HepG2 (cell line): ENCODE data around the gene GNAI2. TPM values are rescaled to one million over a fixed set of nuclear protein-coding genes. Genes with fewer than 3 reads are reported as not detected.
A peak's percentile ranks its signal among the peaks of the same experiment; 100 is the strongest.

Experiments
- AGO2 ChIP-seq: fragments of 200-400 bp; formaldehyde crosslinking; optimal IDR thresholded peaks from 2 replicates; pipeline ENCODE3; 2017; ENCODE audit warnings: mild to moderate bottlenecking, low read depth, low read length, moderate library complexity
- JARID2 ChIP-seq: sonication (generic); formaldehyde crosslinking; IDR thresholded peaks from 2 replicates; pipeline ENCODE4 v1.8.1; 2023; ENCODE audit warnings: missing genetic modification reagents, inconsistent platforms; ENCODE audit not compliant: insufficient replicate concordance
- JDP2 ChIP-seq: sonication (generic); formaldehyde crosslinking; IDR thresholded peaks from 2 replicates; pipeline ENCODE4 v1.8.1; 2022; ENCODE audit warnings: missing genetic modification reagents, borderline replicate concordance
- KDM5A ChIP-seq: fragments of 200-600 bp; sonication (generic); IDR thresholded peaks from 2 replicates; pipeline ENCODE4 v1.7.0; 2018; ENCODE audit warnings: antibody characterized with exemption, mild to moderate bottlenecking, low read length, borderline replicate concordance
- MEF2D ChIP-seq: sonication (generic); formaldehyde crosslinking; IDR thresholded peaks from 2 replicates; pipeline ENCODE4 v1.5.1; 2020; ENCODE audit warnings: mild to moderate bottlenecking, missing genetic modification reagents
- PAF1 ChIP-seq: IDR thresholded peaks from 2 replicates; pipeline ENCODE4 v1.6.1; 2016; ENCODE audit warnings: missing genetic modification reagents, missing compliant biosample characterization
- PHB2 ChIP-seq: fragments of 450-650 bp; IDR thresholded peaks from 2 replicates; pipeline ENCODE4 v1.6.1; 2018; ENCODE audit not compliant: partially characterized antibody
- POLR2A ChIP-seq, 2 experiments: IDR thresholded peaks; 2 replicates each; pipeline ENCODE4 v1.6.1; 2011; ENCODE audit warnings: low read depth in 2 of 2, low read length in 2 of 2, mild to moderate bottlenecking in 1 of 2, moderate library complexity in 1 of 2; ENCODE audit not compliant: insufficient read depth in 1 of 2
- RFX1 ChIP-seq: fragments of 450-650 bp; IDR thresholded peaks from 2 replicates; pipeline ENCODE4 v1.6.1; 2017
- SRSF9 ChIP-seq: fragments of 200-400 bp; formaldehyde crosslinking; IDR thresholded peaks from 2 replicates; pipeline ENCODE4 v1.6.1; 2018; ENCODE audit warnings: borderline replicate concordance, mild to moderate bottlenecking, low read depth, low read length; ENCODE audit not compliant: insufficient read depth, poor library complexity, severe bottlenecking
- U2AF2 ChIP-seq: fragments of 200-400 bp; formaldehyde crosslinking; IDR thresholded peaks from 2 replicates; pipeline ENCODE4 v1.6.1; 2017; ENCODE audit warnings: low read depth, mild to moderate bottlenecking, low read length
- ZBTB3 ChIP-seq: sonication (generic); formaldehyde crosslinking; IDR thresholded peaks from 2 replicates; pipeline ENCODE4 v1.4.0; 2020; ENCODE audit warnings: low read depth, mild to moderate bottlenecking, moderate library complexity, missing genetic modification reagents, borderline replicate concordance
- ZNF234 ChIP-seq: sonication (generic); formaldehyde crosslinking; conservative IDR thresholded peaks from 2 replicates; pipeline ENCODE4 v1.5.1; 2020; ENCODE audit warnings: mild to moderate bottlenecking, missing genetic modification reagents
- ZNF563 ChIP-seq: sonication (generic); formaldehyde crosslinking; IDR thresholded peaks from 2 replicates; pipeline ENCODE4 v1.8.0; 2022; ENCODE audit warnings: mild to moderate bottlenecking, moderate library complexity, missing genetic modification reagents
- ZNF569 ChIP-seq: sonication (generic); formaldehyde crosslinking; IDR thresholded peaks from 2 replicates; pipeline ENCODE4 v1.5.0; 2020; ENCODE audit warnings: mild to moderate bottlenecking, missing genetic modification reagents, moderate library complexity, borderline replicate concordance
- ZNF782 ChIP-seq: sonication (generic); formaldehyde crosslinking; IDR thresholded peaks from 2 replicates; pipeline ENCODE4 v1.4.0; 2020; ENCODE audit warnings: missing genetic modification reagents, mild to moderate bottlenecking, borderline replicate concordance
- ZNF790 ChIP-seq: sonication (generic); formaldehyde crosslinking; IDR thresholded peaks from 2 replicates; pipeline ENCODE4 v1.8.0; 2022; ENCODE audit warnings: missing genetic modification reagents, mild to moderate bottlenecking, borderline replicate concordance
- ZSCAN21 ChIP-seq: sonication (generic); formaldehyde crosslinking; IDR thresholded peaks from 2 replicates; pipeline ENCODE4 v1.8.0; 2022; ENCODE audit warnings: mild to moderate bottlenecking, missing genetic modification reagents, moderate library complexity, borderline replicate concordance
- polyA plus RNA-seq, 8 experiments: library from polyadenylated mRNA; depleted of rRNA in 3 of 8; stranded (reverse) in 7 of 8; unstranded in 1 of 8; fragments of >200 nt; fragmentation: Illumina TruSeq in 4 of 8; extraction: Trizol in 4 of 8; gene quantifications; 2 replicates each; pipeline versions ENCODE4 v1.2.1 to v1.2.3, GENCODE V29; 2011 to 2016; ENCODE audit warnings: low read depth in 4 of 8, missing spikeins in 1 of 8, mixed read lengths in 1 of 8; ENCODE audit not compliant: insufficient read depth in 1 of 8
- total RNA-seq, 5 experiments: library from RNA; depleted of rRNA; stranded (reverse); fragments of >200 nt; fragmentation: Illumina TruSeq; extraction: Trizol; gene quantifications; 2 replicates each; pipeline ENCODE4 v1.2.3, GENCODE V29; 2016; ENCODE audit warnings: low read depth in 1 of 5
- TF ChIP-seq, protein P1 (sequence below): sonication (generic); formaldehyde crosslinking; IDR thresholded peaks from 2 replicates; pipeline ENCODE4 v1.4.0; 2020; ENCODE audit warnings: missing genetic modification reagents, borderline replicate concordance
- TF ChIP-seq, protein P2 (sequence below): sonication (generic); formaldehyde crosslinking; IDR thresholded peaks from 2 replicates; pipeline ENCODE4 v1.4.0; 2020; ENCODE audit warnings: mild to moderate bottlenecking, missing genetic modification reagents
- TF ChIP-seq, protein P3 (sequence below): IDR thresholded peaks from 2 replicates; pipeline ENCODE4 v1.6.1; 2016; ENCODE audit warnings: low read depth
- TF ChIP-seq, protein P4 (sequence below): sonication (generic); formaldehyde crosslinking; IDR thresholded peaks from 2 replicates; pipeline ENCODE4 v1.4.0; 2020; ENCODE audit warnings: missing genetic modification reagents
- TF ChIP-seq, protein P5 (sequence below): fragments of 450-650 bp; IDR thresholded peaks from 2 replicates; pipeline ENCODE4 v1.6.1; 2017

The GNAI2 gene
- total and polyA plus RNA-seq, 2 of the 13 experiments (the other 11 are each of a cell fraction or from before 2014, with no cell fraction given): 51.1 to 66.2 TPM

DNA sequence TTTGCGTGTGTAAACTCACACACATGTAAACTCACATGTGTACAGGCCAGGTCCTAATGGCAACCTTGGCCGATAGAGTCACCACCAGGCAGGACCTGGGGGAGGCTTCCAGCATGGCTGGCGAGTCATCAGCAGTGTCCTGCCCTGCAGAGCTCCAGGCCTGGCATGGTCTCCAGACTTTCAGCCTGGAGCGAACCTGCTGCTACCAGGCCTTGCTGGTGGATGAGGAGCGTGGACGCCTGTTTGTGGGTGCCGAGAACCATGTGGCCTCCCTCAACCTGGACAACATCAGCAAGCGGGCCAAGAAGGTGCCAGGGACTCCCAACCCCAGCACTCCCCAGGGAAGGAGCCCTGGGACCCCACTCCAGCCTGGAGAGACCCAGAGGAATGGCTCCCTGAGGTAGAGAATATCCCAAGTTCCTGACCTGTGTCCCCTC lies 34.0 kb downstream of the GNAI2 start (continued):
- TF ChIP-seq PAF1 (CRISPR knock-in tag) (no peak), U2AF2 (no peak), KDM5A (no peak), JDP2 (CRISPR knock-in tag) (no peak), ZNF234 (CRISPR knock-in tag) (no peak), ZSCAN21 (CRISPR knock-in tag) (no peak), ZNF563 (CRISPR knock-in tag) (0 out of 2 replicates have a peak, but pooled peaks have one; percentile 10), JARID2 (no peak), ZNF569 (CRISPR knock-in tag) (no peak), AGO2 (no peak), SRSF9 (no peak), POLR2A (IDR thresholded peaks at IDR 0.05; ENCODE audit: insufficient read depth in 1 of 2, low read depth in 2 of 2, low read length in 2 of 2) (no peak; a peak in 1 of 4 replicates), ZNF782 (CRISPR knock-in tag) (peak; percentile 42; the same call in 1 of the 2 replicates), ZBTB3 (no peak), MEF2D (CRISPR knock-in tag) (no peak), RFX1 (no peak), ZNF790 (CRISPR knock-in tag) (no peak), PHB2 (no peak)
- TF ChIP-seq, protein P1, sequence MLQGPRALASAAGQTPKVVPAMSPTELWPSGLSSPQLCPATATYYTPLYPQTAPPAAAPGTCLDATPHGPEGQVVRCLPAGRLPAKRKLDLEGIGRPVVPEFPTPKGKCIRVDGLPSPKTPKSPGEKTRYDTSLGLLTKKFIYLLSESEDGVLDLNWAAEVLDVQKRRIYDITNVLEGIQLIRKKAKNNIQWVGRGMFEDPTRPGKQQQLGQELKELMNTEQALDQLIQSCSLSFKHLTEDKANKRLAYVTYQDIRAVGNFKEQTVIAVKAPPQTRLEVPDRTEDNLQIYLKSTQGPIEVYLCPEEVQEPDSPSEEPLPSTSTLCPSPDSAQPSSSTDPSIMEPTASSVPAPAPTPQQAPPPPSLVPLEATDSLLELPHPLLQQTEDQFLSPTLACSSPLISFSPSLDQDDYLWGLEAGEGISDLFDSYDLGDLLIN (CRISPR knock-in tag): no peak
- TF ChIP-seq, protein P2, sequence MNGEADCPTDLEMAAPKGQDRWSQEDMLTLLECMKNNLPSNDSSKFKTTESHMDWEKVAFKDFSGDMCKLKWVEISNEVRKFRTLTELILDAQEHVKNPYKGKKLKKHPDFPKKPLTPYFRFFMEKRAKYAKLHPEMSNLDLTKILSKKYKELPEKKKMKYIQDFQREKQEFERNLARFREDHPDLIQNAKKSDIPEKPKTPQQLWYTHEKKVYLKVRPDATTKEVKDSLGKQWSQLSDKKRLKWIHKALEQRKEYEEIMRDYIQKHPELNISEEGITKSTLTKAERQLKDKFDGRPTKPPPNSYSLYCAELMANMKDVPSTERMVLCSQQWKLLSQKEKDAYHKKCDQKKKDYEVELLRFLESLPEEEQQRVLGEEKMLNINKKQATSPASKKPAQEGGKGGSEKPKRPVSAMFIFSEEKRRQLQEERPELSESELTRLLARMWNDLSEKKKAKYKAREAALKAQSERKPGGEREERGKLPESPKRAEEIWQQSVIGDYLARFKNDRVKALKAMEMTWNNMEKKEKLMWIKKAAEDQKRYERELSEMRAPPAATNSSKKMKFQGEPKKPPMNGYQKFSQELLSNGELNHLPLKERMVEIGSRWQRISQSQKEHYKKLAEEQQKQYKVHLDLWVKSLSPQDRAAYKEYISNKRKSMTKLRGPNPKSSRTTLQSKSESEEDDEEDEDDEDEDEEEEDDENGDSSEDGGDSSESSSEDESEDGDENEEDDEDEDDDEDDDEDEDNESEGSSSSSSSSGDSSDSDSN (CRISPR knock-in tag): no peak; the same call in 1 of the 2 replicates
- TF ChIP-seq, protein P3, sequence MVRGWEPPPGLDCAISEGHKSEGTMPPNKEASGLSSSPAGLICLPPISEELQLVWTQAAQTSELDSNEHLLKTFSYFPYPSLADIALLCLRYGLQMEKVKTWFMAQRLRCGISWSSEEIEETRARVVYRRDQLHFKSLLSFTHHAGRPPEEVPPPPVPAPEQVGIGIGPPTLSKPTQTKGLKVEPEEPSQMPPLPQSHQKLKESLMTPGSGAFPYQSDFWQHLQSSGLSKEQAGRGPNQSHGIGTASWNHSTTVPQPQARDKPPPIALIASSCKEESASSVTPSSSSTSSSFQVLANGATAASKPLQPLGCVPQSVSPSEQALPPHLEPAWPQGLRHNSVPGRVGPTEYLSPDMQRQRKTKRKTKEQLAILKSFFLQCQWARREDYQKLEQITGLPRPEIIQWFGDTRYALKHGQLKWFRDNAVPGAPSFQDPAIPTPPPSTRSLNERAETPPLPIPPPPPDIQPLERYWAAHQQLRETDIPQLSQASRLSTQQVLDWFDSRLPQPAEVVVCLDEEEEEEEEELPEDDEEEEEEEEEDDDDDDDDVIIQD (CRISPR knock-in tag): no peak
- TF ChIP-seq, protein P4, sequence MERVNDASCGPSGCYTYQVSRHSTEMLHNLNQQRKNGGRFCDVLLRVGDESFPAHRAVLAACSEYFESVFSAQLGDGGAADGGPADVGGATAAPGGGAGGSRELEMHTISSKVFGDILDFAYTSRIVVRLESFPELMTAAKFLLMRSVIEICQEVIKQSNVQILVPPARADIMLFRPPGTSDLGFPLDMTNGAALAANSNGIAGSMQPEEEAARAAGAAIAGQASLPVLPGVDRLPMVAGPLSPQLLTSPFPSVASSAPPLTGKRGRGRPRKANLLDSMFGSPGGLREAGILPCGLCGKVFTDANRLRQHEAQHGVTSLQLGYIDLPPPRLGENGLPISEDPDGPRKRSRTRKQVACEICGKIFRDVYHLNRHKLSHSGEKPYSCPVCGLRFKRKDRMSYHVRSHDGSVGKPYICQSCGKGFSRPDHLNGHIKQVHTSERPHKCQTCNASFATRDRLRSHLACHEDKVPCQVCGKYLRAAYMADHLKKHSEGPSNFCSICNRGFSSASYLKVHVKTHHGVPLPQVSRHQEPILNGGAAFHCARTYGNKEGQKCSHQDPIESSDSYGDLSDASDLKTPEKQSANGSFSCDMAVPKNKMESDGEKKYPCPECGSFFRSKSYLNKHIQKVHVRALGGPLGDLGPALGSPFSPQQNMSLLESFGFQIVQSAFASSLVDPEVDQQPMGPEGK (CRISPR knock-in tag): no peak
- TF ChIP-seq, protein P5, sequence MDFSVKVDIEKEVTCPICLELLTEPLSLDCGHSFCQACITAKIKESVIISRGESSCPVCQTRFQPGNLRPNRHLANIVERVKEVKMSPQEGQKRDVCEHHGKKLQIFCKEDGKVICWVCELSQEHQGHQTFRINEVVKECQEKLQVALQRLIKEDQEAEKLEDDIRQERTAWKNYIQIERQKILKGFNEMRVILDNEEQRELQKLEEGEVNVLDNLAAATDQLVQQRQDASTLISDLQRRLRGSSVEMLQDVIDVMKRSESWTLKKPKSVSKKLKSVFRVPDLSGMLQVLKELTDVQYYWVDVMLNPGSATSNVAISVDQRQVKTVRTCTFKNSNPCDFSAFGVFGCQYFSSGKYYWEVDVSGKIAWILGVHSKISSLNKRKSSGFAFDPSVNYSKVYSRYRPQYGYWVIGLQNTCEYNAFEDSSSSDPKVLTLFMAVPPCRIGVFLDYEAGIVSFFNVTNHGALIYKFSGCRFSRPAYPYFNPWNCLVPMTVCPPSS: no peak
